HCT116 (cell line): ENCODE results near the gene BCR. TPM values are rescaled to one million over a fixed set of nuclear protein-coding genes. Genes with fewer than 3 reads are reported as not detected.

ENCODE experiments used
- ATAC-seq: fragments of 200-7000 bp; cut with Tn5 transposase; 2 replicates; pipeline ENCODE4 v1.9.1; 2020; ENCODE audit warnings: mild to moderate bottlenecking, moderate library complexity
- BruUV-seq: library from RNA; stranded (reverse); fragments of 400-500 nt; replicated peaks from 2 replicates; lab custom pipeline; 2021; lab: Mats Ljungman, UMichigan
- CTCF ChIA-PET: fragments of 300-600 bp; sonication (Branson Sonifier 250); formaldehyde crosslinking; loops from one replicate; lab custom pipeline; 2021; ENCODE audit warnings: antibody characterized with exemption; lab: Charles Lee
- POLR2A ChIA-PET: fragments of 300-600, 350-600 bp; sonication (Branson Sonifier 250); formaldehyde crosslinking; loops from one replicate; lab custom pipeline; 2021; ENCODE audit warnings: antibody characterized with exemption; lab: Charles Lee
- RAD21 ChIA-PET, 2 experiments: fragments of 300-600 bp; sonication (Branson Sonifier 250); formaldehyde crosslinking; loops; one replicate each; lab custom pipeline; 2023; ENCODE audit warnings: low total read pairs in 2 of 2; ENCODE audit not compliant: uncharacterized antibody in 2 of 2, unreplicated experiment in 2 of 2, low non-redundant PET in 1 of 2; lab: Charles Lee
- DNase-seq: peaks from one replicate; pipeline ENCODE4 v3.0.0-alpha.2; 2010; ENCODE audit warnings: low read depth, low spot score
- H2AFZ ChIP-seq: fragments of 200-600 bp; shearing (Covaris generic), sonication (generic); 2 replicates; pipeline ENCODE4 v1.6.1; 2017; ENCODE audit warnings: low read depth, mixed run types, mixed read lengths, antibody characterized with exemption, low read length; ENCODE audit not compliant: poor library complexity, severe bottlenecking
- H3K27ac ChIP-seq: 2 replicates; pipeline ENCODE4 v1.5.1; 2012; ENCODE audit warnings: low read depth, low read length
- H3K27me3 ChIP-seq: fragments of 200-600 bp; sonication (generic); 2 replicates; pipeline ENCODE4 v1.6.1; 2016; ENCODE audit warnings: mixed run types, low read length, mixed read lengths; ENCODE audit not compliant: insufficient read depth
- H3K36me3 ChIP-seq, 2 experiments: fragments of 200-500 bp in 1 of 2; fragments of 200-600 bp in 1 of 2; sonication (Bioruptor generic) in 1 of 2; sonication (generic) in 1 of 2; 2 replicates each; pipeline versions ENCODE4 v1.5.1 to v1.6.1; 2014 to 2016; ENCODE audit warnings: low read length in 2 of 2, inconsistent platforms in 1 of 2, mixed read lengths in 1 of 2, mixed run types in 1 of 2; ENCODE audit not compliant: insufficient read depth in 2 of 2, control insufficient read depth in 1 of 2
- H3K4me1 ChIP-seq, 2 experiments: fragments of 200-600 bp in 1 of 2; sonication (generic) in 1 of 2; 2 replicates each; pipeline versions ENCODE4 v1.5.1 to v1.6.1; 2012 to 2017; ENCODE audit warnings: low read length in 2 of 2, inconsistent platforms in 1 of 2, mild to moderate bottlenecking in 1 of 2, mixed read lengths in 1 of 2, mixed run types in 1 of 2, moderate library complexity in 1 of 2; ENCODE audit not compliant: insufficient read depth in 2 of 2, control insufficient read depth in 1 of 2
- H3K4me2 ChIP-seq: fragments of 200-600 bp; sonication (generic); 2 replicates; pipeline ENCODE4 v1.6.1; 2017; ENCODE audit warnings: mixed run types, low read length, mixed read lengths
- H3K4me3 ChIP-seq, 2 experiments: fragments of 200-600 bp in 1 of 2; sonication (generic) in 1 of 2; replicated peaks in 1 of 2; 2 replicates each; pipeline ENCODE4 v1.5.1; 2011 to 2016; ENCODE audit warnings: low read length in 2 of 2, control low read depth in 1 of 2, low read depth in 1 of 2, mild to moderate bottlenecking in 1 of 2, mixed read lengths in 1 of 2, mixed run types in 1 of 2
- H3K79me2 ChIP-seq: fragments of 200-600 bp; sonication (generic); 2 replicates; pipeline ENCODE4 v1.6.1; 2017; ENCODE audit warnings: mild to moderate bottlenecking, mixed run types, low read length, moderate library complexity, mixed read lengths; ENCODE audit not compliant: insufficient read depth
- H3K9ac ChIP-seq: fragments of 200-600 bp; sonication (generic); 2 replicates; pipeline ENCODE4 v1.6.1; 2016; ENCODE audit warnings: low read length, mixed read lengths
- H3K9me2 ChIP-seq: fragments of 200-600 bp; sonication (generic), shearing (Covaris generic); 2 replicates; pipeline ENCODE4 v1.6.1; 2017; ENCODE audit warnings: mixed run types, mild to moderate bottlenecking, moderate library complexity; ENCODE audit not compliant: insufficient read depth
- H3K9me3 ChIP-seq, 2 experiments: fragments of 200-500 bp in 1 of 2; fragments of 200-600 bp in 1 of 2; sonication (Bioruptor generic) in 1 of 2; sonication (generic) in 1 of 2; 2 replicates each; pipeline ENCODE4 v1.6.1; 2014 to 2017; ENCODE audit warnings: low read length in 2 of 2, mixed read lengths in 2 of 2, inconsistent platforms in 1 of 2, low read depth in 1 of 2, mild to moderate bottlenecking in 1 of 2, mixed run types in 1 of 2, moderate library complexity in 1 of 2; ENCODE audit not compliant: control insufficient read depth in 1 of 2, insufficient read depth in 1 of 2
- H4K20me1 ChIP-seq: fragments of 200-600 bp; sonication (generic), shearing (Covaris generic); 2 replicates; pipeline ENCODE4 v1.6.1; 2017; ENCODE audit warnings: mixed run types, mild to moderate bottlenecking, moderate library complexity; ENCODE audit not compliant: insufficient read depth
- EGR1 ChIP-seq: IDR thresholded peaks from 2 replicates; pipeline ENCODE4 v1.6.1; 2012; ENCODE audit warnings: low read depth
- POLR2AphosphoS5 ChIP-seq: IDR thresholded peaks from 2 replicates; pipeline ENCODE4 v1.6.1; 2011; ENCODE audit warnings: mild to moderate bottlenecking, low read depth, low read length, moderate library complexity
- SP1 ChIP-seq: IDR thresholded peaks from 2 replicates; pipeline ENCODE4 v1.6.1; 2012; ENCODE audit warnings: low read depth
- TCF7L2 ChIP-seq: IDR thresholded peaks from 2 replicates; pipeline ENCODE4 v1.7.0; 2011; ENCODE audit warnings: borderline replicate concordance, inconsistent platforms; ENCODE audit not compliant: insufficient read depth, insufficient read length; ENCODE audit errors: extremely low read depth
- ZFX ChIP-seq: fragments of 450-650 bp; IDR thresholded peaks from 2 replicates; pipeline ENCODE4 v1.6.1; 2017
- ZNF274 ChIP-seq: fragments of 200-500 bp; sonication (Bioruptor generic); IDR thresholded peaks from 2 replicates; pipeline ENCODE4 v1.6.1; 2014; ENCODE audit warnings: mild to moderate bottlenecking, low read depth, low read length, inconsistent platforms
- intact Hi-C: fragments of 100-400 bp; cut with micrococcal nuclease; formaldehyde crosslinking; loops from 2 replicates; pipeline ENCODE4 v1.10.0; 2022
- total RNA-seq: library from RNA; stranded (reverse); gene quantifications from one replicate; pipeline ENCODE4 v1.2.1, GENCODE V29; 2021; ENCODE audit not compliant: unreplicated experiment
- TF ChIP-seq, protein P1 (sequence below): IDR thresholded peaks from 2 replicates; pipeline ENCODE4 v1.6.1; 2012
- TF ChIP-seq, protein P2 (sequence below), 3 experiments: fragments of 200-600 bp in 1 of 3; sonication (generic) in 1 of 3; IDR thresholded peaks in 2 of 3; conservative IDR thresholded peaks in 1 of 3; 2 replicates each; pipeline ENCODE4 v1.5.1; 2012 to 2017; ENCODE audit warnings: low read depth in 2 of 3, low read length in 2 of 3, antibody characterized with exemption in 1 of 3, borderline replicate concordance in 1 of 3, control low read depth in 1 of 3, mild to moderate bottlenecking in 1 of 3, mixed read lengths in 1 of 3, mixed run types in 1 of 3, moderate library complexity in 1 of 3; ENCODE audit not compliant: insufficient read depth in 1 of 3
- TF ChIP-seq, protein P3 (sequence below): IDR thresholded peaks from 2 replicates; pipeline ENCODE4 v1.6.1; 2011; ENCODE audit warnings: mild to moderate bottlenecking, low read length, moderate library complexity; ENCODE audit not compliant: insufficient replicate concordance; ENCODE audit errors: extremely low read depth

The BCR gene
- total RNA-seq, 1 experiment from 2014 or later = 39.7 TPM

DNA sequence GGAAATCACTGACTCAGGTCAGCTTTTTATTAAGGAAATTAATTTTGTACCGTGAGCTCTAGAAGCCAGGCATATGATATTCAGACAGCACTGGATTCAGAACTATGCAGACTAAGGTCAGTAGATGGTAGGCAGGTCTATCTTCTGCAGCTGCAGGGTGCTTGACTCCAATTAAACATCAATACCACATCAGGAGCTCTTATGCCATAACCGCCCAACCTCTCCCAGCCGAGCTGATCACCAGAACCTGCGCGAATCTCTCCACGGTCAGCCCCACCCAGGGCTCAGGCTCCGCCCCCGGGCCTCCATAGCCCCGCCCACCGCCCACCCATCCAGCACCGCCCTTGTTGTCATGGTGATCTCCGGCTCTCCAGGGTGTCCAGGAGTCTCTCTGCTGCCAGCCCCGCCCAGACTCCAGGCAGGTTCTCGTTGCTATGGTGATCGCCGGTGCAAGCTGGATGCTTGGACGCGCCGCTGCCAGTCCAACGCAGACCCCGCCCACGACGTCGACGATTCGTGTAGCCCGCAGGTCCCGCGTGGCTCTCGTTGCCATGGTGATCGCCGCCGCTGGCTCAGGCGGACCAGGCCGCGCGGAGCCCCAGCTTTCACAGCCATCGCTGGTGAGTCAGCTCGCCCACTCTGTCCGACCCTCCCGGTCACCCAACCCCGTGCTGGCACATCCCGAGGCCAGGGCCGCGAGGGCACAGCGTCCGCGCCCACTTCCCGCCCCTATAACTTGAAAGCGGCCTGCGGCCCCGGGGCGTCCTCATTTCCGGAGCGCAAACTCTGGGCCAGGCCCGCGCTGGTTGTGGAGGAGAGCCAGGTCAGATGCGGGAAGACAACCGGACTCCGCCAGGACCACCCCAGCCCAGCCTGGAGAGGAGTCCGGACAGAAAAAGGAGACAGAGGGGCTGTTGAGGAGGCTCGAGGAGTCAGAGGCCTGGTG lies 35.1 kb upstream of the BCR start, which contains the start of gene RAB36:
Gene RAB36 (plus strand): TSS at position 546 of the 946 bp plus-strand sequence. CDS start 1,140 bp downstream, outside the sequence.
- DNase-seq (peak; percentile 99), ATAC-seq (peak; percentile 92)
- Histone ChIP-seq H3K27me3 (no peaks in the 10 kb centered on the region), H3K4me2 (peak within 1 kb of the TSS; percentile 89), H3K36me3 (no peaks in the 10 kb centered on the region), H3K9me2 (no peaks in the 10 kb centered on the region), H4K20me1 (no peaks in the 10 kb centered on the region), H3K4me3 (peak within 1 kb of the TSS; percentile 76), H2AFZ (peak within 1 kb of the TSS; percentile 86), H3K79me2 (no peaks in the 10 kb centered on the region), H3K4me1 (peaks cover 14 to 36% of the 10 kb centered on the region in 2 experiments), H3K27ac (peak within 1 kb of the TSS; percentile 17), H3K9me3 (no peaks in the 10 kb centered on the region), H3K9ac (peak within 1 kb of the TSS; percentile 75)
- POLR2A ChIA-PET = interaction anchor here (0.7 to 1.4 kb wide), 2 partner anchors 11 to 12 kb away, joined by 4 read pairs; no protein-coding TSS in a partner anchor
- CTCF ChIA-PET = interaction anchor here (0.7 to 2.7 kb wide), 12 partner anchors 11 to 396 kb away, joined by 3 to 20 read pairs (median 4); no protein-coding TSS in a partner anchor
- RAD21 ChIA-PET = interaction anchor here (0.9 to 1.5 kb wide), 2 partner anchors 75 to 137 kb away, joined by 4 read pairs; partner anchors contain the start of gene GNAZ (in 1 of the 2)
- intact Hi-C loops = no loop called here
- BruUV-seq = no TSS peak
- TF ChIP-seq, protein P1, sequence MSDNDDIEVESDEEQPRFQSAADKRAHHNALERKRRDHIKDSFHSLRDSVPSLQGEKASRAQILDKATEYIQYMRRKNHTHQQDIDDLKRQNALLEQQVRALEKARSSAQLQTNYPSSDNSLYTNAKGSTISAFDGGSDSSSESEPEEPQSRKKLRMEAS = no peak; the same call in 1 of the 2 replicates
- TF ChIP-seq EGR1 (peak; percentile 75), POLR2AphosphoS5 (peak; percentile 59; the same call in 1 of the 2 replicates), TCF7L2 (peak; percentile 62), ZFX (peak; percentile 95), ZNF274 (no peak), SP1 (no peak; the same call in 1 of the 2 replicates)
- TF ChIP-seq, protein P2, sequence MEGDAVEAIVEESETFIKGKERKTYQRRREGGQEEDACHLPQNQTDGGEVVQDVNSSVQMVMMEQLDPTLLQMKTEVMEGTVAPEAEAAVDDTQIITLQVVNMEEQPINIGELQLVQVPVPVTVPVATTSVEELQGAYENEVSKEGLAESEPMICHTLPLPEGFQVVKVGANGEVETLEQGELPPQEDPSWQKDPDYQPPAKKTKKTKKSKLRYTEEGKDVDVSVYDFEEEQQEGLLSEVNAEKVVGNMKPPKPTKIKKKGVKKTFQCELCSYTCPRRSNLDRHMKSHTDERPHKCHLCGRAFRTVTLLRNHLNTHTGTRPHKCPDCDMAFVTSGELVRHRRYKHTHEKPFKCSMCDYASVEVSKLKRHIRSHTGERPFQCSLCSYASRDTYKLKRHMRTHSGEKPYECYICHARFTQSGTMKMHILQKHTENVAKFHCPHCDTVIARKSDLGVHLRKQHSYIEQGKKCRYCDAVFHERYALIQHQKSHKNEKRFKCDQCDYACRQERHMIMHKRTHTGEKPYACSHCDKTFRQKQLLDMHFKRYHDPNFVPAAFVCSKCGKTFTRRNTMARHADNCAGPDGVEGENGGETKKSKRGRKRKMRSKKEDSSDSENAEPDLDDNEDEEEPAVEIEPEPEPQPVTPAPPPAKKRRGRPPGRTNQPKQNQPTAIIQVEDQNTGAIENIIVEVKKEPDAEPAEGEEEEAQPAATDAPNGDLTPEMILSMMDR (IDR thresholded peaks at IDR 0.05 in 2 of 3, conservative IDR thresholded peaks at IDR 0.05 in 1 of 3; ENCODE audit: borderline replicate concordance in 1 of 3, insufficient read depth in 1 of 3, low read depth in 2 of 3, low read length in 2 of 3) = no peak
- TF ChIP-seq, protein P3, sequence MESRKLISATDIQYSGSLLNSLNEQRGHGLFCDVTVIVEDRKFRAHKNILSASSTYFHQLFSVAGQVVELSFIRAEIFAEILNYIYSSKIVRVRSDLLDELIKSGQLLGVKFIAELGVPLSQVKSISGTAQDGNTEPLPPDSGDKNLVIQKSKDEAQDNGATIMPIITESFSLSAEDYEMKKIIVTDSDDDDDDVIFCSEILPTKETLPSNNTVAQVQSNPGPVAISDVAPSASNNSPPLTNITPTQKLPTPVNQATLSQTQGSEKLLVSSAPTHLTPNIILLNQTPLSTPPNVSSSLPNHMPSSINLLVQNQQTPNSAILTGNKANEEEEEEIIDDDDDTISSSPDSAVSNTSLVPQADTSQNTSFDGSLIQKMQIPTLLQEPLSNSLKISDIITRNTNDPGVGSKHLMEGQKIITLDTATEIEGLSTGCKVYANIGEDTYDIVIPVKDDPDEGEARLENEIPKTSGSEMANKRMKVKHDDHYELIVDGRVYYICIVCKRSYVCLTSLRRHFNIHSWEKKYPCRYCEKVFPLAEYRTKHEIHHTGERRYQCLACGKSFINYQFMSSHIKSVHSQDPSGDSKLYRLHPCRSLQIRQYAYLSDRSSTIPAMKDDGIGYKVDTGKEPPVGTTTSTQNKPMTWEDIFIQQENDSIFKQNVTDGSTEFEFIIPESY = no peak
